ENCODE results near the gene RUSC2. TPM values are rescaled to one million over a fixed set of nuclear protein-coding genes. Genes with fewer than 3 reads are reported as not detected.

The RUSC2 gene
- total and polyA plus RNA-seq, 2 of the 13 experiments (the other 11 are each of a cell fraction or from before 2014, with no cell fraction given), result 2.8 to 3.3 TPM

- TF ChIP-seq ZNF124 (CRISPR knock-in tag; IDR thresholded peaks at IDR 0.05) (no peak), DBP (CRISPR knock-in tag; IDR thresholded peaks at IDR 0.05; ENCODE audit: not compliant biosample characterization) (no peak), TEAD2 (CRISPR knock-in tag; IDR thresholded peaks at IDR 0.05) (0 out of 2 replicates have a peak, but pooled peaks have one; percentile 30), TFAP4 (IDR thresholded peaks at IDR 0.05; ENCODE audit: borderline replicate concordance, low read depth) (peak; percentile 97), HOXA5 (CRISPR knock-in tag; IDR thresholded peaks at IDR 0.05) (peak; percentile 68; the same call in 1 of the 2 replicates), ZSCAN5A (CRISPR knock-in tag; IDR thresholded peaks at IDR 0.05; ENCODE audit: borderline replicate concordance) (no peak), TCF12 (IDR thresholded peaks at IDR 0.05) (no peak), TCF12 (CRISPR knock-in tag; IDR thresholded peaks at IDR 0.05) (no peak), ZNF766 (CRISPR knock-in tag; IDR thresholded peaks at IDR 0.05; ENCODE audit: borderline replicate concordance) (no peak), SKI (IDR thresholded peaks at IDR 0.05; ENCODE audit: partially characterized antibody) (peak; percentile 89), HNF4G (IDR thresholded peaks at IDR 0.05; ENCODE audit: borderline replicate concordance, low read depth, low read length) (peak; percentile 61; the same call in 1 of the 2 replicates), HNF4G (CRISPR knock-in tag; IDR thresholded peaks at IDR 0.05; ENCODE audit: borderline replicate concordance, low read depth) (no peak), NCOA5 (CRISPR knock-in tag; IDR thresholded peaks at IDR 0.05) (no peak), BRD4 (CRISPR knock-in tag; IDR thresholded peaks at IDR 0.05) (no peak), TGIF2 (CRISPR knock-in tag; IDR thresholded peaks at IDR 0.05) (peak; percentile 97), ARID5B (CRISPR knock-in tag; IDR thresholded peaks at IDR 0.05) (peak; percentile 94), DPF2 (CRISPR knock-in tag; IDR thresholded peaks at IDR 0.05; ENCODE audit: borderline replicate concordance, low read depth) (no peak), MYC (CRISPR knock-in tag; IDR thresholded peaks at IDR 0.05; ENCODE audit: borderline replicate concordance) (peak; percentile 35; the same call in 1 of the 2 replicates), ZNF337 (CRISPR knock-in tag; IDR thresholded peaks at IDR 0.05; ENCODE audit: borderline replicate concordance, low read depth) (no peak), ZHX1 (CRISPR knock-in tag; IDR thresholded peaks at IDR 0.05; ENCODE audit: low read depth) (no peak), ZNF749 (CRISPR knock-in tag; IDR thresholded peaks at IDR 0.05; ENCODE audit: borderline replicate concordance) (no peak)
Measured at GRCh38 chr9:35518225-35518821, 28.4 kb downstream of the RUSC2 start (continued).
